Measurements from ENCODE around the gene SLC23A2.

The SLC23A2 gene

DNA sequence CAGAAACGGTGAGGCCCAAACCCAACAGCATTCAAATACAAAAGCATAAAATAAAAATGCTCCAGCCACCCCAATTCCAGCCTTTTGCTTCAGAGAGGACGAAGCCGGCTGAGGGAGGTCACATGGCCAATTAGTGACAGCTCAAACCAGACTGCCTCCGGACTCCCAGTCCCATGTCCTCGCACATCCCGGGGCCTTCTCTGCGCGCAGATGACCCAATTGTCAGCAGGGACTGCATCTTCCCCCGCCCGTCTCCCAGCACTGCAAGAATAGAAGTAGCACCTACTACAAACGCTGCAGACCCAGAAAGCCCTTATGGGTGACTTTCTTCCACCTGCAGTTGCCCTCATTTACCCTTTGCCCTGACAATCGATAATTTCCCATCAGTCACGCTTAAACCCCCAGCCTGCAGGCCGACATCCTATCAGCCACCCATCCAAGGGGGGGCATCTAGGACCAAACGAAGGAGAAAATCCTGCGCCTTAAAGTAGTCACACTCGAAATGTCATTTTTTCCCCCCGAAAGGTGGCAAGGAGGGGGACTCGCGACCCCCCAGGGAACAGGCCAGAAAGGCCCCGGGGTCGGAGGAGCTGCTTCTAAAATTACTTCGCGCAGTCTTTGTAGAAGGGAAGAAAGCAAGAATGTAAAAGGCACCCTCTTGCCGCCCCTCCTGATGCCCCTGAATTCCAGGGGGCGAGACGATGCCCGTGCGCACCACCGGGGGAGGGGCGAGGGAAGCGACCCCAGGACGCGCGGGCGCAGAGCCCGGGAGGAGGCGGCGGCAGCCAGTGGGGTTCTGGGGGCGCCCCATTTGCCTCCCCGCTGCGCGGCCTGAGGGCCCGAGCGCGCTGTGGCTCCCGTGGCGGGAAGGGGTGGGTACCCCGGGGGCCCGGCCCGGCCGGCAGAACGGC lies 792 bp downstream of the SLC23A2 start (continued):
- no peak for TF ChIP-seq REST (tag by site-specific recombination; IDR thresholded peaks at IDR 0.05)
- peak; percentile 82 for TF ChIP-seq ZNF335 (tag by site-specific recombination; conservative IDR thresholded peaks at IDR 0.05)
- no peak for TF ChIP-seq ZNF549 (tag by site-specific recombination; IDR thresholded peaks at IDR 0.05)
- peak; percentile 86 for TF ChIP-seq ZBTB17 (tag by site-specific recombination; IDR thresholded peaks at IDR 0.05)
- TF ChIP-seq IKZF3 (tag by site-specific recombination; IDR thresholded peaks at IDR 0.05): no peak
- no peak for TF ChIP-seq ZNF426 (tag by site-specific recombination; IDR thresholded peaks at IDR 0.05)
- no peak for TF ChIP-seq ZBTB7A (tag by site-specific recombination; IDR thresholded peaks at IDR 0.05; ENCODE audit: low read depth)
- TF ChIP-seq GLIS1 (tag by site-specific recombination; IDR thresholded peaks at IDR 0.05): peak; percentile 19; the same call in 1 of the 2 replicates
- no peak for TF ChIP-seq ZNF24 (tag by site-specific recombination; IDR thresholded peaks at IDR 0.05)
- TF ChIP-seq ZNF324 (tag by site-specific recombination; IDR thresholded peaks at IDR 0.05): no peak
- no peak for TF ChIP-seq ZNF132 (tag by site-specific recombination; IDR thresholded peaks at IDR 0.05; ENCODE audit: borderline replicate concordance)
- TF ChIP-seq OVOL3 (tag by site-specific recombination; IDR thresholded peaks at IDR 0.05): no peak
- TF ChIP-seq, protein P1, sequence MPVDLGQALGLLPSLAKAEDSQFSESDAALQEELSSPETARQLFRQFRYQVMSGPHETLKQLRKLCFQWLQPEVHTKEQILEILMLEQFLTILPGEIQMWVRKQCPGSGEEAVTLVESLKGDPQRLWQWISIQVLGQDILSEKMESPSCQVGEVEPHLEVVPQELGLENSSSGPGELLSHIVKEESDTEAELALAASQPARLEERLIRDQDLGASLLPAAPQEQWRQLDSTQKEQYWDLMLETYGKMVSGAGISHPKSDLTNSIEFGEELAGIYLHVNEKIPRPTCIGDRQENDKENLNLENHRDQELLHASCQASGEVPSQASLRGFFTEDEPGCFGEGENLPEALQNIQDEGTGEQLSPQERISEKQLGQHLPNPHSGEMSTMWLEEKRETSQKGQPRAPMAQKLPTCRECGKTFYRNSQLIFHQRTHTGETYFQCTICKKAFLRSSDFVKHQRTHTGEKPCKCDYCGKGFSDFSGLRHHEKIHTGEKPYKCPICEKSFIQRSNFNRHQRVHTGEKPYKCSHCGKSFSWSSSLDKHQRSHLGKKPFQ (tag by site-specific recombination; IDR thresholded peaks at IDR 0.05): no peak
- no peak for TF ChIP-seq ZSCAN30 (tag by site-specific recombination; IDR thresholded peaks at IDR 0.05)
- peak; percentile 61 for TF ChIP-seq ZBTB26 (tag by site-specific recombination; optimal IDR thresholded peaks at IDR 0.05)
- TF ChIP-seq, protein P2, sequence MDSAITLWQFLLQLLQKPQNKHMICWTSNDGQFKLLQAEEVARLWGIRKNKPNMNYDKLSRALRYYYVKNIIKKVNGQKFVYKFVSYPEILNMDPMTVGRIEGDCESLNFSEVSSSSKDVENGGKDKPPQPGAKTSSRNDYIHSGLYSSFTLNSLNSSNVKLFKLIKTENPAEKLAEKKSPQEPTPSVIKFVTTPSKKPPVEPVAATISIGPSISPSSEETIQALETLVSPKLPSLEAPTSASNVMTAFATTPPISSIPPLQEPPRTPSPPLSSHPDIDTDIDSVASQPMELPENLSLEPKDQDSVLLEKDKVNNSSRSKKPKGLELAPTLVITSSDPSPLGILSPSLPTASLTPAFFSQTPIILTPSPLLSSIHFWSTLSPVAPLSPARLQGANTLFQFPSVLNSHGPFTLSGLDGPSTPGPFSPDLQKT (IDR thresholded peaks at IDR 0.05; ENCODE audit: borderline replicate concordance, low read depth, low read length): no peak
- no peak for TF ChIP-seq ZNF473 (tag by site-specific recombination; IDR thresholded peaks at IDR 0.05)
- TF ChIP-seq KLF17 (tag by site-specific recombination; IDR thresholded peaks at IDR 0.05): no peak
- no peak for TF ChIP-seq MEIS1 (CRISPR knock-in tag; IDR thresholded peaks at IDR 0.05; ENCODE audit: borderline replicate concordance)
- TF ChIP-seq SP2 (tag by site-specific recombination; IDR thresholded peaks at IDR 0.05): peak; percentile 10; the same call in 1 of the 2 replicates
- TF ChIP-seq FEZF1 (tag by site-specific recombination; IDR thresholded peaks at IDR 0.05): no peak
- TF ChIP-seq, protein P3, sequence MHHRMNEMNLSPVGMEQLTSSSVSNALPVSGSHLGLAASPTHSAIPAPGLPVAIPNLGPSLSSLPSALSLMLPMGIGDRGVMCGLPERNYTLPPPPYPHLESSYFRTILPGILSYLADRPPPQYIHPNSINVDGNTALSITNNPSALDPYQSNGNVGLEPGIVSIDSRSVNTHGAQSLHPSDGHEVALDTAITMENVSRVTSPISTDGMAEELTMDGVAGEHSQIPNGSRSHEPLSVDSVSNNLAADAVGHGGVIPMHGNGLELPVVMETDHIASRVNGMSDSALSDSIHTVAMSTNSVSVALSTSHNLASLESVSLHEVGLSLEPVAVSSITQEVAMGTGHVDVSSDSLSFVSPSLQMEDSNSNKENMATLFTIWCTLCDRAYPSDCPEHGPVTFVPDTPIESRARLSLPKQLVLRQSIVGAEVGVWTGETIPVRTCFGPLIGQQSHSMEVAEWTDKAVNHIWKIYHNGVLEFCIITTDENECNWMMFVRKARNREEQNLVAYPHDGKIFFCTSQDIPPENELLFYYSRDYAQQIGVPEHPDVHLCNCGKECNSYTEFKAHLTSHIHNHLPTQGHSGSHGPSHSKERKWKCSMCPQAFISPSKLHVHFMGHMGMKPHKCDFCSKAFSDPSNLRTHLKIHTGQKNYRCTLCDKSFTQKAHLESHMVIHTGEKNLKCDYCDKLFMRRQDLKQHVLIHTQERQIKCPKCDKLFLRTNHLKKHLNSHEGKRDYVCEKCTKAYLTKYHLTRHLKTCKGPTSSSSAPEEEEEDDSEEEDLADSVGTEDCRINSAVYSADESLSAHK (tag by site-specific recombination; IDR thresholded peaks at IDR 0.05): no peak
- no peak for TF ChIP-seq ZNF114 (tag by site-specific recombination; IDR thresholded peaks at IDR 0.05)
- TF ChIP-seq, protein P4, sequence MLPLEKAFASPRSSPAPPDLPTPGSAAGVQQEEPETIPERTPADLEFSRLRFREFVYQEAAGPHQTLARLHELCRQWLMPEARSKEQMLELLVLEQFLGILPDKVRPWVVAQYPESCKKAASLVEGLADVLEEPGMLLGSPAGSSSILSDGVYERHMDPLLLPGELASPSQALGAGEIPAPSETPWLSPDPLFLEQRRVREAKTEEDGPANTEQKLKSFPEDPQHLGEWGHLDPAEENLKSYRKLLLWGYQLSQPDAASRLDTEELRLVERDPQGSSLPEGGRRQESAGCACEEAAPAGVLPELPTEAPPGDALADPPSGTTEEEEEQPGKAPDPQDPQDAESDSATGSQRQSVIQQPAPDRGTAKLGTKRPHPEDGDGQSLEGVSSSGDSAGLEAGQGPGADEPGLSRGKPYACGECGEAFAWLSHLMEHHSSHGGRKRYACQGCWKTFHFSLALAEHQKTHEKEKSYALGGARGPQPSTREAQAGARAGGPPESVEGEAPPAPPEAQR (tag by site-specific recombination; IDR thresholded peaks at IDR 0.05): no peak
- no peak for TF ChIP-seq ZNF341 (tag by site-specific recombination; IDR thresholded peaks at IDR 0.05; ENCODE audit: low read depth)
- TF ChIP-seq ZFHX2 (tag by site-specific recombination; conservative IDR thresholded peaks at IDR 0.05): 0 out of 2 replicates have a peak, but pooled peaks have one; percentile 6
- no peak for TF ChIP-seq KLF10 (tag by site-specific recombination; IDR thresholded peaks at IDR 0.05)

All from HEK293 (cell line).